ENCODE results near the gene MGAT3.
A peak's percentile ranks its signal among the peaks of the same experiment; 100 is the strongest.

Gene MGAT3

GRCh38 chr22:39453765-39454378 is 2.9 kb upstream of the MGAT3 start:
- DNase-seq, result no peak

- DNase-seq, result no peak
Measured at GRCh38 chr22:39454385-39454871, 2.4 kb upstream of the MGAT3 start.

GRCh38 chr22:39457198-39457555 is 365 bp downstream of the MGAT3 start:
- DNase-seq, result no peak

- DNase-seq, result no peak
Measured at GRCh38 chr22:39457556-39458443, 988 bp downstream of the MGAT3 start.

GRCh38 chr22:39458444-39459083 is 1.8 kb downstream of the MGAT3 start:
- DNase-seq, result no peak

- no peak for DNase-seq
Measured at GRCh38 chr22:39459681-39460080, 2.9 kb downstream of the MGAT3 start.

GRCh38 chr22:39462443-39463221 is 5.8 kb downstream of the MGAT3 start:
- DNase-seq, result no peak

GRCh38 chr22:39463277-39463676 is 6.5 kb downstream of the MGAT3 start:
- DNase-seq, result no peak

- DNase-seq, result no peak
Measured at GRCh38 chr22:39463931-39464390, 7.1 kb downstream of the MGAT3 start.

GRCh38 chr22:39466228-39467006 is 9.6 kb downstream of the MGAT3 start:
- DNase-seq, result no peak

GRCh38 chr22:39467390-39467895 is 10.6 kb downstream of the MGAT3 start:
- no peak for DNase-seq

- no peak for DNase-seq
Measured at GRCh38 chr22:39468487-39469325, 11.9 kb downstream of the MGAT3 start.

GRCh38 chr22:39469326-39469680 is 12.5 kb downstream of the MGAT3 start:
- no peak for DNase-seq

- no peak for DNase-seq
Measured at GRCh38 chr22:39469681-39470450, 13.1 kb downstream of the MGAT3 start.

GRCh38 chr22:39470451-39471291 is 13.9 kb downstream of the MGAT3 start:
- no peak for DNase-seq

GRCh38 chr22:39471381-39472141 is 14.7 kb downstream of the MGAT3 start:
- DNase-seq, result peak; percentile 39

- no peak for DNase-seq
Measured at GRCh38 chr22:39472570-39473556, 16.1 kb downstream of the MGAT3 start.

All from stimulated activated CD8-positive, alpha-beta memory T cell treated with anti-CD3 and anti-CD28 coated beads, Interleukin-4, amount 100 ng/mL, for 48 hours (primary cell).